Natural killer cell (primary cell): ENCODE results near the gene MON2. TPM values are rescaled to one million over a fixed set of nuclear protein-coding genes. Genes with fewer than 3 reads are reported as not detected.

Experiments
- ATAC-seq, 3 donors: fragments of 150-1000 bp in 2 of 3; fragments of 200-7000 bp in 1 of 3; cut with Tn5 transposase; 1 replicate in 1 of 3; 2 replicates in 2 of 3; pipeline ENCODE4 v1.10.0; 2021; ENCODE audit warnings: mild to moderate bottlenecking in 2 of 3, moderate library complexity in 2 of 3
- DNase-seq, 2 donors: peaks; one replicate each; pipeline versions ENCODE4 v3.0.0 to v3.0.0-alpha.2; 2013 to 2021; ENCODE audit warnings: mixed read lengths in 1 of 2
- H3K27ac ChIP-seq: one replicate; pipeline ENCODE4 v1.5.1; 2013; ENCODE audit warnings: mild to moderate bottlenecking, low read length
- H3K27me3 ChIP-seq: one replicate; pipeline ENCODE4 v1.6.1; 2013; ENCODE audit warnings: low read length; ENCODE audit not compliant: control insufficient read depth, insufficient read depth
- H3K36me3 ChIP-seq: one replicate; pipeline ENCODE4 v1.6.1; 2013; ENCODE audit warnings: low read length; ENCODE audit not compliant: control insufficient read depth, insufficient read depth
- H3K4me1 ChIP-seq: one replicate; pipeline ENCODE4 v1.6.1; 2013; ENCODE audit warnings: low read length; ENCODE audit not compliant: control insufficient read depth, insufficient read depth
- H3K4me3 ChIP-seq: one replicate; pipeline ENCODE4 v1.5.1; 2013; ENCODE audit warnings: low read length
- H3K9me3 ChIP-seq: one replicate; pipeline ENCODE4 v1.6.1; 2013; ENCODE audit warnings: low read length; ENCODE audit not compliant: control insufficient read depth, insufficient read depth
- H3K27ac Mint-ChIP-seq, 2 donors: one replicate each; pipeline ENCODE4 v1.8.0; 2022; ENCODE audit warnings: mild to moderate bottlenecking in 2 of 2, mixed read lengths in 2 of 2, moderate library complexity in 1 of 2
- H3K27me3 Mint-ChIP-seq, 2 donors: one replicate each; pipeline ENCODE4 v1.8.0; 2022; ENCODE audit warnings: low read depth in 2 of 2, mixed read lengths in 2 of 2
- H3K36me3 Mint-ChIP-seq: one replicate; pipeline ENCODE4 v1.8.0; 2022; ENCODE audit warnings: mixed read lengths
- H3K4me1 Mint-ChIP-seq, 2 donors: one replicate each; pipeline ENCODE4 v1.8.0; 2022; ENCODE audit warnings: mixed read lengths in 2 of 2
- H3K4me3 Mint-ChIP-seq: one replicate; pipeline ENCODE4 v1.8.0; 2022; ENCODE audit warnings: mild to moderate bottlenecking, moderate library complexity, mixed read lengths
- H3K9me3 Mint-ChIP-seq, 2 donors: one replicate each; pipeline ENCODE4 v1.8.0; 2022; ENCODE audit warnings: mixed read lengths in 2 of 2
- WGBS: methylation state at CpG from one replicate; pipeline ENCODE4 v1.1.7; 2013; ENCODE audit warnings: missing lambda C conversion rate; ENCODE audit not compliant: insufficient coverage; 5-methylcytosine and 5-hydroxymethylcytosine counted together
- intact Hi-C: fragments of 100-400 bp; cut with micrococcal nuclease; formaldehyde crosslinking; loops from one replicate; pipeline ENCODE4 v1.14.2; 2022
- total RNA-seq, 4 donors: library from RNA; stranded (reverse); fragments of 120-200 nt in 1 of 4; gene quantifications; one replicate each; pipeline versions ENCODE4 v1.2.3 to v1.2.4, GENCODE V29; 2013 to 2022
- TF ChIP-seq, protein P1 (sequence below): fragments of 200-600 bp; IDR thresholded peaks from one replicate; pipeline ENCODE4 v1.8.0; 2022; ENCODE audit warnings: antibody characterized with exemption

MON2 gene
- total RNA-seq, 3 donors from 2014 or later (not counting 1 experiment from before 2014, with no cell fraction given): 80.0 to 100 (median 86.7) TPM

DNA sequence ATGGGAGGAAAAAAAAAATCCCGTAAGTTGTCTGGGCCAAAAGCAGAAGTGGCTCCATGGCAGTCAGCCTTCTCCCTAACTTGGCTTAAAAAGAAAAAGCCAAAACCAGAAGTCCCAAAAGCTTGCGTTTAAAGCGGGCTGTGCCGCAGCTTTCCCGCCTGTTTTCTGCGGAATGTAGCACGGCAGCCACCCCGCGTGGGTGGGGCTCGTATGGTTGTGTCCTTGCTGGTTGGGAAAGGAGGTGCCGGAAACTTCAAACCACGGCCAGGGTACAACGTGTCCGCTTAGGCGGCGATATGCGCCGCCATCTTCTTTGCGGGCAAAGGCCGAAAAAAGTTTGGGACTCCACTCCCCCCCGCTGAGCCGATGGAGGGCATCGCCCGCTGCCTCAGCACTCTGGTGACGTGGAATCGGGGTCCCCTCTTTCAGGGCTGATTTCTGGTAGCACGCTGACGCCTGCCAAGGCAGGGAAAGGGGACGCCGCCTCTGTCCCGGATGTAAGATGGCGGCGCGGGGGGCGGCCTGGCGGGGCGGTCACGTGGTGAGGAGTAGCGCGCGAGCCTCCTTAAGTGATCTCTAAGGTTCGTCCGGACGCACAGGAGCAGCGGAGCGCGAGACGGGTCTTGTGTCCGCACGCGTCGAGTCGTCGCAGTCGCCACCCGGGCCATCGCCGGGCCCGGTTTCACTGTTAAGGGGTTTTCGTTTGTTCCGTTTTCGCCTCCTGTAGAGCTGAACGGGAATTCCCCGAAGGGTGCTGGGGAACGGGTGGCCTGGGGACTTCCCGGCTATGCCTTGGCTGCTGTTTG is 135.8 kb downstream of the MON2 start:
- WGBS: under 1% methylated on average over 66 of the region's 66 CpGs
- DNase-seq (peak; percentile 88 to 95), ATAC-seq (peak; percentile 72 to 84 (median 76))
- Histone ChIP-seq H3K9me3 (no peaks in the 10 kb centered on the region), H3K4me3 (peak overlapping the region; percentile 61), H3K27me3 (no peaks in the 10 kb centered on the region), H3K4me1 (peaks cover 3% of the 10 kb centered on the region), H3K27ac (peak overlapping the region; percentile 98), H3K36me3 (no peaks in the 10 kb centered on the region)
- Mint-ChIP-seq H3K9me3 (no peaks in the 10 kb centered on the region), H3K27ac (peak overlapping the region; percentile 99 to 100), H3K36me3 (no peaks in the 10 kb centered on the region), H3K4me1 (peaks cover 34 to 38% of the 10 kb centered on the region in 2 donors), H3K4me3 (peak overlapping the region; percentile 91), H3K27me3 (no peaks in the 10 kb centered on the region)
- TF ChIP-seq, protein P1, sequence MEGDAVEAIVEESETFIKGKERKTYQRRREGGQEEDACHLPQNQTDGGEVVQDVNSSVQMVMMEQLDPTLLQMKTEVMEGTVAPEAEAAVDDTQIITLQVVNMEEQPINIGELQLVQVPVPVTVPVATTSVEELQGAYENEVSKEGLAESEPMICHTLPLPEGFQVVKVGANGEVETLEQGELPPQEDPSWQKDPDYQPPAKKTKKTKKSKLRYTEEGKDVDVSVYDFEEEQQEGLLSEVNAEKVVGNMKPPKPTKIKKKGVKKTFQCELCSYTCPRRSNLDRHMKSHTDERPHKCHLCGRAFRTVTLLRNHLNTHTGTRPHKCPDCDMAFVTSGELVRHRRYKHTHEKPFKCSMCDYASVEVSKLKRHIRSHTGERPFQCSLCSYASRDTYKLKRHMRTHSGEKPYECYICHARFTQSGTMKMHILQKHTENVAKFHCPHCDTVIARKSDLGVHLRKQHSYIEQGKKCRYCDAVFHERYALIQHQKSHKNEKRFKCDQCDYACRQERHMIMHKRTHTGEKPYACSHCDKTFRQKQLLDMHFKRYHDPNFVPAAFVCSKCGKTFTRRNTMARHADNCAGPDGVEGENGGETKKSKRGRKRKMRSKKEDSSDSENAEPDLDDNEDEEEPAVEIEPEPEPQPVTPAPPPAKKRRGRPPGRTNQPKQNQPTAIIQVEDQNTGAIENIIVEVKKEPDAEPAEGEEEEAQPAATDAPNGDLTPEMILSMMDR: no peak
- intact Hi-C loops: loop anchor here (1.0 to 2.0 kb wide), 2 partner anchors 136 to 342 kb away; partner anchors contain the start of genes MON2 and USP15

DNA sequence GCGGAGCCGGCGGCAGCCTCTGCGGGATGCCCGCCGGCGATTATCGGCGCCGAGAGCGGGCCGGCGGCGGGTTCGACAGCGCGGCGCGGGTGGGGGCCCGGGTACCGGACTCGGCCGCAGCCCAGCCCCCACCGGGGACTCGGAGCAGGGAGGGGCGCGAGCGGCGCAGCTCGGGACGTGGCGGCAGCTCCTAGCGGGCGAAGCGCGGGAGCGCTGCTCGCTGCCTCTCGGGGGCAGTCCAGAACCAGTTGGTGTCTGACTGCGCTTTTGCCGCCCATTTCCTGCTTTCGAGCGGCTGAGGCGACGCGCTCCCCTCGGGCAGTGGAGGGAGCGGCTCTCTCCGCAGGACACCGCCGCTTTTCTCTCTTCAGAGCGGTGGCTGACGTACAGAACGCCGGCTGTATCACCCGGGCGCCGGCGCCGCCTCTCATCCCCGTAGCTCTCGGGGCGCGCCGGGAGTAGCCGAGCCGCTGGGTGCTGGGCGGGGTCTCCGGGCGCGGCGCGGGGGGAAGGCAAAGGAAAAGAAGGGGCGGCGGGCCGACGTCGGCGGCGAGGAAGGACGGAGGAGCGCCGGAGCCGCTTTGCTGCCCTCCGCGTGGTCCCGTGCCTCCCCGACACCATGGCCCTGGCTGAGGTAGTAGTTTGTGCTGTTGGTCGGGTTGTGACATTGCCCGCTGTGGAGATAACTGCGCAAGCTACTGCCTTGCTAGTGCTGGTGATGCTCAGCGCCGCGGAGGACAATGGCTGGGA is 136.6 kb downstream of the MON2 start:
- H3K27me3 Mint-ChIP-seq: no peaks in the 10 kb centered on the region
- DNase-seq (peak; percentile 78 to 92), ATAC-seq (peak; percentile 60 to 81 (median 64))
- H3K9me3 Mint-ChIP-seq: no peaks in the 10 kb centered on the region
- intact Hi-C loops: loop anchor here (1.0 to 2.0 kb wide), 2 partner anchors 136 to 343 kb away; partner anchors contain the start of genes MON2 and USP15
- no peaks in the 10 kb centered on the region for H3K9me3 ChIP-seq
- peak overlapping the region; percentile 91 for H3K4me3 Mint-ChIP-seq
- peak overlapping the region; percentile 98 for H3K27ac ChIP-seq
- H3K4me1 ChIP-seq: peaks cover 3% of the 10 kb centered on the region
- H3K27me3 ChIP-seq: no peaks in the 10 kb centered on the region
- WGBS: under 1% methylated on average over 94 of the region's 94 CpGs
- H3K36me3 ChIP-seq: no peaks in the 10 kb centered on the region
- no peaks in the 10 kb centered on the region for H3K36me3 Mint-ChIP-seq
- TF ChIP-seq, protein P1: no peak
- H3K4me3 ChIP-seq: peak overlapping the region; percentile 61
- peaks cover 34 to 38% of the 10 kb centered on the region in 2 donors for H3K4me1 Mint-ChIP-seq
- H3K27ac Mint-ChIP-seq: peak overlapping the region; percentile 99 to 100

DNA sequence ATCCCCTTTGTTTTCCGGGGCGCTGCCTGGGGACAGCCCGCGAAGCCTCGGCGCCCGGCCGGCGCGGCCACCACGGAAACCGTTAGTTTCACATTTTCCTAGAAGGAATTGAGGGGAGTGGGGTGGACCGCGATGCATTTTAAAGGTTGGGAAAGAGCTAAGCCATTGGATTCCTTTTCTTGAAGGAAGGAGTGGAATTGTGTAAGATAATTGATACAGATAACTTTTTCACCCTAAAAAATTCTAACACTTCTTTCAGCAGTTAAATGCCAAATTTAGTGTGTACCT is 137.1 kb downstream of the MON2 start:
- Histone ChIP-seq H3K4me1 (peaks cover 3% of the 10 kb centered on the region), H3K9me3 (no peaks in the 10 kb centered on the region), H3K27ac (peak overlapping the region; percentile 98), H3K36me3 (no peaks in the 10 kb centered on the region), H3K4me3 (peak overlapping the region; percentile 61), H3K27me3 (no peaks in the 10 kb centered on the region)
- intact Hi-C loops: loop anchor here (1.0 to 2.0 kb wide), 2 partner anchors 137 to 343 kb away; partner anchors contain the start of genes MON2 and USP15
- TF ChIP-seq, protein P1: no peak
- WGBS: 0% methylated on average over 12 of the region's 14 CpGs
- Mint-ChIP-seq H3K4me3 (peak overlapping the region; percentile 91), H3K36me3 (no peaks in the 10 kb centered on the region), H3K4me1 (peaks cover 34 to 38% of the 10 kb centered on the region in 2 donors), H3K27ac (peak overlapping the region; percentile 99 to 100), H3K27me3 (no peaks in the 10 kb centered on the region), H3K9me3 (no peaks in the 10 kb centered on the region)
- ATAC-seq (no peak), DNase-seq (no peak)
